H1 (cell line): ENCODE results near the gene UBE3B. TPM values are rescaled to one million over a fixed set of nuclear protein-coding genes. Genes with fewer than 3 reads are reported as not detected.

ENCODE experiments used
- BACH1 ChIP-seq: IDR thresholded peaks from 2 replicates; pipeline ENCODE4 v1.6.1; 2012; ENCODE audit warnings: low read length, improper control_type of control experiment
- CHD2 ChIP-seq: IDR thresholded peaks from 2 replicates; pipeline ENCODE4 v1.6.1; 2012; ENCODE audit warnings: low read length, improper control_type of control experiment
- CREB1 ChIP-seq: IDR thresholded peaks from 2 replicates; pipeline ENCODE4 v1.6.1; 2012; ENCODE audit warnings: inconsistent platforms
- JUN ChIP-seq: IDR thresholded peaks from 2 replicates; pipeline ENCODE4 v1.6.1; 2011; ENCODE audit warnings: low read depth, mild to moderate bottlenecking, improper control_type of control experiment, low read length
- SIRT6 ChIP-seq: IDR thresholded peaks from one replicate; pipeline ENCODE4 v1.7.1; 2012; ENCODE audit warnings: low read length, inconsistent platforms
- polyA plus RNA-seq, 7 experiments: library from polyadenylated mRNA; depleted of rRNA in 3 of 7; stranded (reverse) in 5 of 7; unstranded in 2 of 7; fragments of >200 nt in 5 of 7; fragments of 200-250 nt in 2 of 7; gene quantifications; 1 replicate in 5 of 7; 2 replicates in 1 of 7; 4 replicates in 1 of 7; pipeline versions ENCODE4 v1.2.1 to v1.2.3, GENCODE V29; 2011 to 2013; ENCODE audit warnings: missing spikeins in 2 of 7, mixed read lengths in 2 of 7
- total RNA-seq: library from RNA; stranded (reverse); fragmentation: NEBNext Ultra II Directional; extraction: Animal tissue kit (Norgen Biotek cat#: 25700); gene quantifications from 2 replicates; pipeline ENCODE4 v1.2.1, GENCODE V29; 2021
- TF ChIP-seq, protein P1 (sequence below): IDR thresholded peaks from 2 replicates; pipeline ENCODE4 v1.6.1; 2012; ENCODE audit warnings: low read length, inconsistent platforms

UBE3B gene
- total and polyA plus RNA-seq, 2 of the 8 experiments (the other 6 are each of a cell fraction or from before 2014, with no cell fraction given) = 14.0 to 21.1 TPM

DNA sequence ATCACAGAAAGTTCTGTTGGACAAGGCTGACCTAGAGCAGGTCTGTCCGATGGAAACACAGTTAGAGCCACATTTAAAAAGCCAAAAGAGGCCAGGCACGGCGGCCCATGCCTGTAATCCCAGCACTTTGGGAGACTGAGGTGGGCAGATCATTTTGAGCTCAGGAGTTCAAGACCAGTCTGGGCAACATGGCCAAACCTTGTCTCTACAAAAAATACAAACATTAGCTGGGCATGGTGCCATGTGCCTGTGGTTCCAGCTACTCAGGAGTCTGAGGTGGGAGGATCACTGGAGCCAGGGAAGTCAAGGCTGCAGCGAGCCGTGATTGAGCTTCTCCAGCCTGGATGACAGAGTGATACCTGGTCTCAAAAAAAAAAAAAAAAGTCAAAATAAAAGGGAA, 14.9 kb downstream of the UBE3B start (continued):
- TF ChIP-seq, protein P1, sequence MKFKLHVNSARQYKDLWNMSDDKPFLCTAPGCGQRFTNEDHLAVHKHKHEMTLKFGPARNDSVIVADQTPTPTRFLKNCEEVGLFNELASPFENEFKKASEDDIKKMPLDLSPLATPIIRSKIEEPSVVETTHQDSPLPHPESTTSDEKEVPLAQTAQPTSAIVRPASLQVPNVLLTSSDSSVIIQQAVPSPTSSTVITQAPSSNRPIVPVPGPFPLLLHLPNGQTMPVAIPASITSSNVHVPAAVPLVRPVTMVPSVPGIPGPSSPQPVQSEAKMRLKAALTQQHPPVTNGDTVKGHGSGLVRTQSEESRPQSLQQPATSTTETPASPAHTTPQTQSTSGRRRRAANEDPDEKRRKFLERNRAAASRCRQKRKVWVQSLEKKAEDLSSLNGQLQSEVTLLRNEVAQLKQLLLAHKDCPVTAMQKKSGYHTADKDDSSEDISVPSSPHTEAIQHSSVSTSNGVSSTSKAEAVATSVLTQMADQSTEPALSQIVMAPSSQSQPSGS = no peak
- TF ChIP-seq JUN = no peak
- TF ChIP-seq CREB1 = no peak
- TF ChIP-seq CHD2 = no peak
- TF ChIP-seq BACH1 = no peak
- TF ChIP-seq SIRT6 = no peak
